Chondrocyte (in vitro differentiated cells): ENCODE data around the gene RGS19. TPM values are rescaled to one million over a fixed set of nuclear protein-coding genes. Genes with fewer than 3 reads are reported as not detected.

Source experiments
- DNase-seq: peaks from one replicate; pipeline ENCODE4 v3.0.0; 2021; ENCODE audit warnings: mixed read lengths, low spot score
- H3K27ac Mint-ChIP-seq: one replicate; pipeline ENCODE4 v1.8.0; 2021; ENCODE audit warnings: mild to moderate bottlenecking, moderate library complexity, mixed read lengths; ENCODE audit not compliant: unreplicated experiment
- H3K27me3 Mint-ChIP-seq: 2 replicates; pipeline ENCODE4 v1.8.0; 2021; ENCODE audit warnings: low read depth, mixed read lengths
- H3K36me3 Mint-ChIP-seq: 2 replicates; pipeline ENCODE4 v1.8.0; 2021; ENCODE audit warnings: low read depth, mixed read lengths
- H3K4me1 Mint-ChIP-seq: 2 replicates; pipeline ENCODE4 v1.8.0; 2021; ENCODE audit warnings: low read depth, mild to moderate bottlenecking, mixed read lengths
- H3K4me3 Mint-ChIP-seq: one replicate; pipeline ENCODE4 v1.8.0; 2021; ENCODE audit warnings: mild to moderate bottlenecking, moderate library complexity, mixed read lengths; ENCODE audit not compliant: unreplicated experiment
- H3K9me3 Mint-ChIP-seq: 2 replicates; pipeline ENCODE4 v1.8.0; 2021; ENCODE audit warnings: low read depth, mixed read lengths
- total RNA-seq: library from RNA; stranded (reverse); gene quantifications from 3 replicates; pipeline ENCODE4 v1.2.1, GENCODE V29; 2021
- TF ChIP-seq, protein P1 (sequence below): fragments of 200-600 bp; sonication (generic); IDR thresholded peaks from 2 replicates; pipeline ENCODE4 v1.5.0; 2021; ENCODE audit warnings: antibody characterized with exemption, mild to moderate bottlenecking, moderate library complexity

RGS19 gene
- total RNA-seq, 1 donor from 2014 or later, result 18.1 TPM

DNA sequence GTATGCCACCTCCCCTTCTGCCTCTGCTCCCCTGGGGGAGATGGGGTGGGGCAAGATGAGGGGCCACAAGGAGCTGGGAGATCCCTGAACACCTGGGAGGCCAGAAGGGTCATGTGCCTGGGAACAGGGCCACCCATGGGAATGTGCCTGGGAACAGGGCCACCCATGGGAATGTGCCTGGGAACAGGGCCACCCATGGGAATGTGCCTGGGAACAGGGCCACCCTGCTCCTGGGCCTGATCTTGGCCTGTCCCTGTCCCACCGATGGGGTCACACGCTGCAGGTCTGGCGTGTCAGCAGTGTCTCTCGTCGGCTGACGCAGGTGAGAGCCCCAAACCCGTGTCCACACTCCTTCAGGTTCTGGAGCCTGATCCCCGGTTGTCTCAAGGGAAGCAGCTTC is 4.4 kb downstream of the RGS19 start:
- Mint-ChIP-seq H3K36me3 (no peaks in the 10 kb centered on the region), H3K27me3 (no peaks in the 10 kb centered on the region), H3K4me3 (no peak overlapping the region), H3K27ac (no peak overlapping the region), H3K4me1 (peaks cover 9% of the 10 kb centered on the region), H3K9me3 (no peaks in the 10 kb centered on the region)
- TF ChIP-seq, protein P1, sequence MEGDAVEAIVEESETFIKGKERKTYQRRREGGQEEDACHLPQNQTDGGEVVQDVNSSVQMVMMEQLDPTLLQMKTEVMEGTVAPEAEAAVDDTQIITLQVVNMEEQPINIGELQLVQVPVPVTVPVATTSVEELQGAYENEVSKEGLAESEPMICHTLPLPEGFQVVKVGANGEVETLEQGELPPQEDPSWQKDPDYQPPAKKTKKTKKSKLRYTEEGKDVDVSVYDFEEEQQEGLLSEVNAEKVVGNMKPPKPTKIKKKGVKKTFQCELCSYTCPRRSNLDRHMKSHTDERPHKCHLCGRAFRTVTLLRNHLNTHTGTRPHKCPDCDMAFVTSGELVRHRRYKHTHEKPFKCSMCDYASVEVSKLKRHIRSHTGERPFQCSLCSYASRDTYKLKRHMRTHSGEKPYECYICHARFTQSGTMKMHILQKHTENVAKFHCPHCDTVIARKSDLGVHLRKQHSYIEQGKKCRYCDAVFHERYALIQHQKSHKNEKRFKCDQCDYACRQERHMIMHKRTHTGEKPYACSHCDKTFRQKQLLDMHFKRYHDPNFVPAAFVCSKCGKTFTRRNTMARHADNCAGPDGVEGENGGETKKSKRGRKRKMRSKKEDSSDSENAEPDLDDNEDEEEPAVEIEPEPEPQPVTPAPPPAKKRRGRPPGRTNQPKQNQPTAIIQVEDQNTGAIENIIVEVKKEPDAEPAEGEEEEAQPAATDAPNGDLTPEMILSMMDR, result no peak
- DNase-seq, result no peak

DNA sequence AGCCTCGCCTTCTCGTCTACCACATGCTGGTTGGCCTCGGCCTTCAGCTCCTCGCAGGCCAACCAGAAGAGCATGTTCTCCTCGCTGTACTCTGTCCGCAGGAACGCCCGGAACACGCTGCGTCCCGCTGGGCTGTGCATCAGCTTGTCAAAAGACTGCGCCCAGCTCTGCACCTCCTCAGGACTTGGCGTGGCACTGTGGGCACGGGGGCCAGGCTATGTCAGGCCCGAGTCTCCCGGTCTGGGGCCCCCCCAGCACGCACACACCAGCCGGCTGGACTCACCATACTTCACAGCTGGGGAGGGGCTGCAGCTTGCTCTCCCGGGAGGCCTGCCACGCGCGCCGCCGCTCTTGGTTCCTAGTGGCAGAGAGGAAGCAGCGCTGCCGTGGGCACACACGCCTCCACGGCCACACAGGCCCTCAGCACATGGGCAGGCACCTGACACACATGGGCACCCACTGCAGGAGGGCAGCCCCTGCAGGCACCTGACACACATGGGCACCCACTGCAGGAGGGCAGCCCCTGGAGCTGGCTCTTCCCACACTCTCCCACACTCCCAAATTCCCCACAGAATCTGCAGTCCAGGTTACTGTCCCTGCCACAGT is 5.0 kb downstream of the RGS19 start:
- H3K9me3 Mint-ChIP-seq, result no peaks in the 10 kb centered on the region
- H3K36me3 Mint-ChIP-seq, result no peaks in the 10 kb centered on the region
- TF ChIP-seq, protein P1, result no peak
- H3K27ac Mint-ChIP-seq, result no peak overlapping the region
- DNase-seq, result no peak
- H3K27me3 Mint-ChIP-seq, result no peaks in the 10 kb centered on the region
- no peak overlapping the region for H3K4me3 Mint-ChIP-seq
- H3K4me1 Mint-ChIP-seq, result peaks cover 9% of the 10 kb centered on the region

DNA sequence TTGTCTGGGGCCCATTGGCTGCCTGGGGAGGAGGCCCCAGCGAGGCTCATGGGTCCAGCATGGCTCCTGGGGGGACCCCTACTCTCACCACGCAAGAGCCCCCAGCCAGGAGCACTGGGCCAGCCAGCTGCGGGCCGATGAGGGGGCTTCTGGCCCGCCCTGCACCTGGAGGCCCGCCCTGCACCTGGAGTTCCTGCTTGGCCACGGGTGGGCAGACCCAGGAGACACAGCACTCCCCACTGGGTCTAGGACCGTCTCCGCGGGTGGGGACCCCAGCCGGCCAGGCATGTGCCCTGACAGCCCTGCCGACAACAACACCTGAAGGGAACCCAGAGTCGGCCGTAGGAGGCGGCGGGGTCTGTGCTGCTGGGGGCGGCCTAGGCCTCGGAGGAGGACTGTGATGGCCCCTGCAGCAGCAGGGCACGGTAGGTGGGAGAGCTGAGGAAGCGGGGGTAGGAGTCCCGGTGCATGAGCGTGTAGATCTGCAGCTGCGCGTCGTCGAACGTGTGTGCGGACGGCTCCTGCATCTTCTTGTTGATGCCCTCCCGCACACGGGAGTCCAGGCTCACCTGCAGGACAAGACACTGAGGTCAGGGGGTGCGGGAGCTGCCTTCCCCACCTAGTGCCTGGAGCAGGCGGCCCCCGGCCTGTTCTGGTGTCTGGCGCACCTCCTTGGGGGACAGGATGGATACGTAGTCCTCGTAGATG is 5.7 kb downstream of the RGS19 start:
- TF ChIP-seq, protein P1, result no peak
- Mint-ChIP-seq H3K27me3 (no peaks in the 10 kb centered on the region), H3K27ac (no peak overlapping the region), H3K4me3 (no peak overlapping the region), H3K9me3 (no peaks in the 10 kb centered on the region), H3K36me3 (no peaks in the 10 kb centered on the region), H3K4me1 (peaks cover 3% of the 10 kb centered on the region)
- DNase-seq, result no peak

DNA sequence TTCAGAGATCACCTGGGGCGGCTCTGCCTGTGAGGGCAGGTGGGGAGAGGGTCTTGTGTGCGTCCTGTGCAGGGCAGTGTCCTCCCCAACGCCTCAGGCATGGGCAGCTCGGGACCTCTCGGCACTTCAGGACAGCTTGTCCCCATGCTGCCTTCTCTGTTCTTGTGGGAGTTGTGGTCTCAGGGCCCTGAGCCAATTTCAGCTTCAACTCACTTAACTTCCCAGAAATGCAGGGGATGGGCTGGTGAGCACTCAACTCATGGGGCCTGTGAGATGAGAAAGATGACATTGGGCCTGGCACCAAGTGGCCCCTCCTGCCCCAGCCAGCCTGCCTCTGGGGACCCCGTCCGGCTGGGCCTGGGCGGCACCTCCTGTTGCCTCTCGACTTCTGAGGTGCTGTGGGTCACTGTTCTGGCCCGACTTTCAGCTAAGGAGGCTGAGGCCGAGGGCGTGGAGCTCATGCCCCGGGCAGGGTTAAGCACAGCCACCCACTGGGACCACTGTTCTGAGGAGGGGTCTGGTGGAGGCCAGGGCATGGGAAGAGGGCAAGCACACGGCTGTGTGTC is 6.7 kb downstream of the RGS19 start:
- Mint-ChIP-seq H3K27me3 (no peaks in the 10 kb centered on the region), H3K36me3 (no peaks in the 10 kb centered on the region), H3K4me3 (no peak overlapping the region), H3K9me3 (no peaks in the 10 kb centered on the region), H3K27ac (no peak overlapping the region), H3K4me1 (no peaks in the 10 kb centered on the region)
- DNase-seq, result no peak
- TF ChIP-seq, protein P1, result no peak

DNA sequence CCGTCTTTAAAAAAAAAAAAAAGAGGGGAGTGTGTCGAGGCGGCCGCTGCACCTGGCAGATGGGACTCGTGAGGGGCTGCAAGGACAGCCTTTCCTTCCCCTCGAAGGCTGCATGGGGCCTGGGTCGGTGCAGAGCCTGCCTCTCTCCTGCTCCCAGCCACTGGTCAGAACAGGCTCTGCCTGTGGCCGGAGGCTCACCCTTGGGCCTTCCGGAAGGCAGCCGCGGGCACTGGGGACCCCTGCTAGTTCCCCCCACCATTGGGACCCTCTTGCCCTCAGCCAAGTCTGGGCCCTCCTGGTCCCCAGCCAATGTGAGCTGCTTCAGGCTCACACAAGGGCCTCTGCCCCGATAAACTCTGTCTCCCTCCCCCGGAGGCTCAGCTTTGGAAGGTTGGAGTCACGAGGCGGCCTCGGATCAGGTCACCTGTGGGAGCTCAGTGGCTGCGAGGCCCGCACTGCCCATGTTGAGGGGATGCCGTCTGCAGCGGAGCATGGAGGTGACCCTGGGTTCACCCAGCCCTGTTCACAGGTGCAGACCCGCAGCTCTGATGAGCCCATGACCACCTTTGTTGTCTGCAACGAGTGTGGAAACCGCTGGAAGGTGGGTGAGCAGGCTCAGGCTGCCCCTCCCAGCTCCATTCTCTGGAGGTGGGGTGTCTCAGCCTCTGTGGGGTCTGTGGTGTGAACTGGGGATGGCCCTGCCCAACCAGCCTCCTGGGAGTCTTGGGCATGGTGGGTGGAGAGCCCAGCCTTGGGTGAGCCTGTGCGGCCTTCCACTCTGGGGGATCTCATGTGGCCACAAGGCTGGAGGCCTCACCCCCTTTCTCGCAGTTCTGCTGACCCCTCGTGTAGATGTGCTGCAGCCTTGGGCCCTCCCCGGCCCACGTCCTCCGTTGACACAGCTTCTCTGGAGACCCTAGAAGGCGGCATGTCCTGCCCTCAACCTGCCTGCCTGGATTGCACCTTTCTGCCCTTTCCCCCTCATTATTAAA is 7.7 kb downstream of the RGS19 start:
- Mint-ChIP-seq H3K9me3 (no peaks in the 10 kb centered on the region), H3K27ac (no peak overlapping the region), H3K36me3 (no peaks in the 10 kb centered on the region), H3K4me3 (no peak overlapping the region), H3K4me1 (no peaks in the 10 kb centered on the region), H3K27me3 (no peaks in the 10 kb centered on the region)
- DNase-seq, result no peak
- TF ChIP-seq, protein P1, result no peak
